CD4-positive, alpha-beta T cell (primary cell): ENCODE results near the gene BCAS1. TPM values are rescaled to one million over a fixed set of nuclear protein-coding genes. Genes with fewer than 3 reads are reported as not detected.

Experiments used
- ATAC-seq: fragments of 200-7000 bp; cut with Tn5 transposase; one replicate; pipeline ENCODE4 v1.10.0; 2022; ENCODE audit warnings: mild to moderate bottlenecking; ENCODE audit not compliant: poor library complexity
- CTCF ChIA-PET: fragments of 350-600 bp; sonication (Branson Sonifier 250); formaldehyde crosslinking; loops from one replicate; lab custom pipeline; 2021; ENCODE audit warnings: antibody characterized with exemption, inconsistent platforms; lab: Charles Lee
- POLR2A ChIA-PET: fragments of 350-600 bp; sonication (Branson Sonifier 250); formaldehyde crosslinking; loops from one replicate; lab custom pipeline; 2021; ENCODE audit warnings: antibody characterized with exemption, inconsistent platforms; lab: Charles Lee
- DNase-seq, 14 experiments: peaks; one replicate each; pipeline ENCODE4 v3.0.0-alpha.2; 2013 to 2020; ENCODE audit warnings: mixed read lengths in 2 of 14
- H3K27ac ChIP-seq, 2 donors: one replicate each; pipeline versions ENCODE4 v1.5.1 to v1.7.0; 2013; ENCODE audit warnings: low read length in 2 of 2, low read depth in 1 of 2, mild to moderate bottlenecking in 1 of 2
- H3K27me3 ChIP-seq, 2 experiments: 1 replicate in 1 of 2; 2 replicates in 1 of 2; pipeline versions ENCODE4 v1.6.1 to v1.7.0; 2013; ENCODE audit warnings: low read length in 2 of 2, control low read depth in 1 of 2, mild to moderate bottlenecking in 1 of 2, moderate library complexity in 1 of 2; ENCODE audit not compliant: insufficient read depth in 2 of 2, control insufficient read depth in 1 of 2
- H3K36me3 ChIP-seq: one replicate; pipeline ENCODE4 v1.6.1; 2013; ENCODE audit warnings: low read length, control low read depth; ENCODE audit not compliant: insufficient read depth
- H3K4me1 ChIP-seq: one replicate; pipeline ENCODE4 v1.6.1; 2013; ENCODE audit warnings: low read length, control low read depth; ENCODE audit not compliant: insufficient read depth
- H3K4me3 ChIP-seq: one replicate; pipeline ENCODE4 v1.5.1; 2013; ENCODE audit warnings: mild to moderate bottlenecking, low read length, moderate library complexity
- H3K9me3 ChIP-seq, 2 experiments: 1 replicate in 1 of 2; 2 replicates in 1 of 2; pipeline versions ENCODE4 v1.6.1 to v1.7.0; 2013; ENCODE audit warnings: low read length in 2 of 2, mild to moderate bottlenecking in 2 of 2, control low read depth in 1 of 2, moderate library complexity in 1 of 2; ENCODE audit not compliant: control insufficient read depth in 1 of 2, insufficient read depth in 1 of 2
- H3K27ac Mint-ChIP-seq: one replicate; pipeline ENCODE4 v1.8.0; 2020; ENCODE audit warnings: mixed read lengths
- H3K27me3 Mint-ChIP-seq: one replicate; pipeline ENCODE4 v1.8.0; 2021; ENCODE audit warnings: mixed read lengths
- H3K36me3 Mint-ChIP-seq: one replicate; pipeline ENCODE4 v1.8.0; 2021; ENCODE audit warnings: low read depth, mixed read lengths
- H3K4me1 Mint-ChIP-seq: one replicate; pipeline ENCODE4 v1.8.0; 2021; ENCODE audit warnings: low read depth, mixed read lengths
- H3K4me3 Mint-ChIP-seq: one replicate; pipeline ENCODE4 v1.8.0; 2020; ENCODE audit warnings: mild to moderate bottlenecking, mixed read lengths
- H3K9me3 Mint-ChIP-seq: one replicate; pipeline ENCODE4 v1.8.0; 2020; ENCODE audit warnings: mixed read lengths
- intact Hi-C, 2 experiments: fragments of 100-400 bp; cut with DNase I in 1 of 2; cut with micrococcal nuclease in 1 of 2; formaldehyde crosslinking; loops; one replicate each; pipeline versions ENCODE4 v1.15.1 to v1.9.0; 2023 to 2025; cut with DNase I, micrococcal nuclease
- total RNA-seq, 174 experiments: library from RNA in 2 of 174; stranded (reverse) in 2 of 174; gene quantifications; one replicate each; pipeline ENCODE4 v1.2.3 and lab custom pipeline; 2021 to 2026
- TF ChIP-seq, protein P1 (sequence below): fragments of 200-600 bp; IDR thresholded peaks from one replicate; pipeline ENCODE4 v1.8.0; 2022; ENCODE audit warnings: antibody characterized with exemption, mild to moderate bottlenecking

Gene BCAS1
- total RNA-seq, 2 experiments from 2014 or later: 0.20 to 0.27 TPM

- Mint-ChIP-seq H3K9me3 (peaks cover 16% of the 10 kb centered on the region), H3K27me3 (peaks cover 35% of the 10 kb centered on the region), H3K4me1 (no peaks in the 10 kb centered on the region), H3K4me3 (no peak overlapping the region), H3K27ac (no peak overlapping the region), H3K36me3 (no peaks in the 10 kb centered on the region)
- H3K9me3 ChIP-seq: peaks cover 8 to 24% of the 10 kb centered on the region in 2 experiments
- TF ChIP-seq, protein P1, sequence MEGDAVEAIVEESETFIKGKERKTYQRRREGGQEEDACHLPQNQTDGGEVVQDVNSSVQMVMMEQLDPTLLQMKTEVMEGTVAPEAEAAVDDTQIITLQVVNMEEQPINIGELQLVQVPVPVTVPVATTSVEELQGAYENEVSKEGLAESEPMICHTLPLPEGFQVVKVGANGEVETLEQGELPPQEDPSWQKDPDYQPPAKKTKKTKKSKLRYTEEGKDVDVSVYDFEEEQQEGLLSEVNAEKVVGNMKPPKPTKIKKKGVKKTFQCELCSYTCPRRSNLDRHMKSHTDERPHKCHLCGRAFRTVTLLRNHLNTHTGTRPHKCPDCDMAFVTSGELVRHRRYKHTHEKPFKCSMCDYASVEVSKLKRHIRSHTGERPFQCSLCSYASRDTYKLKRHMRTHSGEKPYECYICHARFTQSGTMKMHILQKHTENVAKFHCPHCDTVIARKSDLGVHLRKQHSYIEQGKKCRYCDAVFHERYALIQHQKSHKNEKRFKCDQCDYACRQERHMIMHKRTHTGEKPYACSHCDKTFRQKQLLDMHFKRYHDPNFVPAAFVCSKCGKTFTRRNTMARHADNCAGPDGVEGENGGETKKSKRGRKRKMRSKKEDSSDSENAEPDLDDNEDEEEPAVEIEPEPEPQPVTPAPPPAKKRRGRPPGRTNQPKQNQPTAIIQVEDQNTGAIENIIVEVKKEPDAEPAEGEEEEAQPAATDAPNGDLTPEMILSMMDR: no peak
- no peak for ATAC-seq
- intact Hi-C loops: no loop called here
- no peak overlapping the region for H3K27ac ChIP-seq
- H3K36me3 ChIP-seq: no peaks in the 10 kb centered on the region
- H3K4me1 ChIP-seq: no peaks in the 10 kb centered on the region
- no peaks in the 10 kb centered on the region for H3K27me3 ChIP-seq
- CTCF ChIA-PET: no interaction called here
- no peak overlapping the region for H3K4me3 ChIP-seq
- POLR2A ChIA-PET: no interaction called here
- no peak for DNase-seq
Measured at GRCh38 chr20:54000262-54000661, 70.1 kb downstream of the BCAS1 start.

DNA sequence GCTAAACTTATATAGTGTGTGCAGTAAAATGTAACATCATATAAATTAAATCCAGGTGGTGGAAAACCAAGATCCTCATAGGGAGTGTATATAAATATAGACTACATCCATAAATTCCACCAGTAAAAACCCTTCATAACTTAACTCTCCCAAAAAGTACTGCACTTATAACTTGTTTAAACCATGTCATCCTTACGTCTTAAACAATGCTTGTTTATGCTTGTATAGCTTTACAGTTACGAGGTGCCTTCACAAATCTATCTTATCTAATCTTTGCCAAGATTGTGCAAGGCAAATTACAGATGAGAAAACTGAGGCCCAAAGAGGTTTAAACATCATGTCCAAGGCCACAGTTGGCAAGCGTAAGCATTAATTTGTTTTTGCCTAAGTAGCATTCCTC, 71.3 kb downstream of the BCAS1 start:
- H3K9me3 Mint-ChIP-seq: peaks cover 16% of the 10 kb centered on the region
- no peaks in the 10 kb centered on the region for H3K36me3 Mint-ChIP-seq
- no peaks in the 10 kb centered on the region for H3K4me1 Mint-ChIP-seq
- ChIA-PET POLR2A (no interaction called here), CTCF (no interaction called here)
- H3K9me3 ChIP-seq: peaks cover 8 to 24% of the 10 kb centered on the region in 2 experiments
- H3K27me3 ChIP-seq: peaks cover 0 to 3% of the 10 kb centered on the region in 2 experiments
- DNase-seq (no peak), ATAC-seq (no peak)
- H3K27me3 Mint-ChIP-seq: peaks cover 27% of the 10 kb centered on the region
- no peaks in the 10 kb centered on the region for H3K4me1 ChIP-seq
- H3K27ac Mint-ChIP-seq: no peak overlapping the region
- no peak overlapping the region for H3K4me3 ChIP-seq
- no peaks in the 10 kb centered on the region for H3K36me3 ChIP-seq
- no peak overlapping the region for H3K27ac ChIP-seq
- TF ChIP-seq, protein P1: no peak
- no peak overlapping the region for H3K4me3 Mint-ChIP-seq
- intact Hi-C loops: no loop called here

GRCh38 chr20:53996584-53997486, 73.6 kb downstream of the BCAS1 start:
- Histone ChIP-seq H3K9me3 (peaks cover 5 to 19% of the 10 kb centered on the region in 2 experiments), H3K4me1 (no peaks in the 10 kb centered on the region), H3K36me3 (no peaks in the 10 kb centered on the region), H3K27ac (no peak overlapping the region), H3K27me3 (peaks cover 0 to 18% of the 10 kb centered on the region in 2 experiments), H3K4me3 (no peak overlapping the region)
- Mint-ChIP-seq H3K4me3 (no peak overlapping the region), H3K27me3 (peaks cover 26% of the 10 kb centered on the region), H3K36me3 (no peaks in the 10 kb centered on the region), H3K4me1 (no peaks in the 10 kb centered on the region), H3K27ac (no peak overlapping the region), H3K9me3 (peaks cover 16% of the 10 kb centered on the region)
- no peak for ATAC-seq
- ChIA-PET POLR2A (no interaction called here), CTCF (no interaction called here)
- TF ChIP-seq, protein P1: no peak
- no peak for DNase-seq
- intact Hi-C loops: no loop called here
